NCI-H1436 (cell line): ENCODE measurements around the gene LIPC.

ENCODE experiments used
- DNase-seq: peaks from one replicate; lab custom pipeline; 2025; lab: John Stamatoyannopoulos, UW

The LIPC gene

DNA sequence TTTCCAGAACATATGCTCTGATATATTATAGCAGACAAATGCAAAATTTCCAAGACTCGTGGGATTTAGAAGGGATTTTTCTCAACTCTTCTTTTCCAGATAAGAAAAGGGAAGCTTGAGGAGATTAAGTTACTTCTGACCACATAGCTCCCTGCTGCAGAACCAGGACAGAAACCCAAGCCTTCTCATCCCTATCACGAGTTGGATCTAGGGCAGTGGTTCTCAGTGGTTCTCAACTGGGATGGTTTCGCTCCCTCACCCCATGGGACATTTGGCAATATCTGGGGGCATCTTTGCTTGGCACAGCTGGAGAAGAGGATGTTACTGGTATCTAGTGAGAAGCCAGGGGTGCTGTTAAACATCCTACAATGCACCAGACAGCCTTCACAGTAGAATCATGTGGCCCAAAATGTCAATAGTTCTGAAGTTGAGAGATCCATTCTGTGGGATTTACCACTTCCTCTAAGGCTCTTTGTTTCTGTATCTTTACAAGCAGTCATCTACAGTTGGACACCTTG lies 64.2 kb downstream of the LIPC start:
- no peak for DNase-seq

DNA sequence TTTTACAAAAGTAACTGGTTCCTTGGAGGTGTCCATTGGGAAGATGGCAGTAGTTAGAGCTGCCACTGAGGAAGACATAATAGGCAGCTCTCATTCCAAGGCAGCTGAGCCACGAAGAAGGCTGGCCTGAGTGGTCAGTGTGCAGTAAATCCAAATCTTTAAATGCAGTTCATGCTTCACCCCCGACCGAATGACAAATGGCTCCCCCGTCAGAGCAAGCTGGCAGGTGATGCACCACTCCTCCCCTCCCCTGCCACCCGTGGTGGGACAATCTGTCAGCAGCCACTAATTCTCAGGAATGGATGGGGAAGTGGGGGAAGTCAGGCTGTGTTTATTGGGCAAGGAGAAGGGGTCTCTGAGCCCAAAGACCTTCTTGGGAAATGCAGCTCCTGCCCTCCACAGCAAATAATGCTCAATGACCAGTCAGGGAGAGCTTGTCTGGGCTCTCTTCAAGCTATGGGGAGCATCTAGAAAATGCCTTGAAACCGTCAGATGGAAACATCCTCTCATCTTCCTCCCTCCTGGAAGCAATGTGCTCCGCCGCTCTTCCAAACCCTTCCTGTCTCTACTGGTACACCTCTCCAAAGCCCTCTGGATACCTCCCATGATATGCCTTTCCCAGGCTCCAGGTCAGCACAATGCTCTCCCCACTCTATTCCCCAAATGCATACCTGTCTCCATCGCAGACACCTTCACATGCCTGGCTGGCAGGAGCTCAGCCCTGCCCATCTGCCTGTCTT lies 65.4 kb downstream of the LIPC start:
- DNase-seq: no peak

- DNase-seq: no peak
These were observed 67.2 kb downstream of the LIPC start for GRCh38 chr15:58498821-58499580.

DNA sequence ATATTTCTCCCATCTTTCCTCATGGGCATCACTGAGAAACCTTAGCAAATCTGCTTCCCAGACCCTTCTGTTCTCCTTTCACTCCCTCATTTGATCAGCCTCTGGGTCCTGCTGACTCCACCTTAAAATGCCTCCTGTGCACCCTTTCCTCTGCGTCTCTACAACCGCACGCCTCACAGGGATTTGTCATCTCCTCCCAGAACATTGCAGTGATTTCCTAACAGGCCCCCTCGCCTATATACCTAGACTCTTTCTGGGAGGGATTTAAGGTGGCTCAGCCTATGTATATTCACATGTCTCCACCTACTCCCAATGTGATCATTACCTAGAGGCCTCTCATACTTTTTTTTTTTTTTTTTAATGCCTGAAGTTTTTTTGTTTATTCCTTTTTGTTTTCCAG lies 69.2 kb downstream of the LIPC start:
- DNase-seq: no peak

GRCh38 chr15:58501636-58502188 lies 69.9 kb downstream of the LIPC start:
- DNase-seq: no peak

GRCh38 chr15:58503139-58504027 lies 71.6 kb downstream of the LIPC start:
- DNase-seq: no peak

DNA sequence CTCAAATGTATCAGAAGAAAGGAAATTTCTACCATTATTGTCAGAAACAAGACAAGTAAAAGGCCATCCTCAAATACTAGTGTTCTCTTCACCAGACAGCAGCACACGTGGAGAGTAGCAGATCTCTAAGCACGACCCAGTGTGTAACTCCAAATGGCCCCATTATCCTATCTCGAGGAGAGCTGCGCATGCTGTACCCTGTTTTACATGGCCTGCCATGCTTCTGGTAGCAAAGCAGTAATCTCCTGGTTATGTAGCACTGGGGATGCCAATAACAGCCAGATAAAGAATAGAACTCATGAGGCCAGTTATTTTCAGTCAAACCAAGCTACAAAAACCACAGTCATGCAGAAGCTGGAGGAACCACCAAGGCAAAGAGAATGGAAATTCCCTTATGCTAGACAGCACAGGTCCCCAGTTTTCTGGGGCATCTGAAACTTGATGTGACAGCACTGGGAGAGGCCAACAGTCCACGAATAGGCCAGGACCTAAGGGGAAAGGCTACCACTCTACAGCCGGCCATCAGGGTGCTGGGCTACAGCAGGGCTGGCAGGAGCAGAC lies 73.0 kb downstream of the LIPC start:
- DNase-seq: no peak

GRCh38 chr15:58505581-58505980 lies 73.8 kb downstream of the LIPC start:
- DNase-seq: no peak

DNA sequence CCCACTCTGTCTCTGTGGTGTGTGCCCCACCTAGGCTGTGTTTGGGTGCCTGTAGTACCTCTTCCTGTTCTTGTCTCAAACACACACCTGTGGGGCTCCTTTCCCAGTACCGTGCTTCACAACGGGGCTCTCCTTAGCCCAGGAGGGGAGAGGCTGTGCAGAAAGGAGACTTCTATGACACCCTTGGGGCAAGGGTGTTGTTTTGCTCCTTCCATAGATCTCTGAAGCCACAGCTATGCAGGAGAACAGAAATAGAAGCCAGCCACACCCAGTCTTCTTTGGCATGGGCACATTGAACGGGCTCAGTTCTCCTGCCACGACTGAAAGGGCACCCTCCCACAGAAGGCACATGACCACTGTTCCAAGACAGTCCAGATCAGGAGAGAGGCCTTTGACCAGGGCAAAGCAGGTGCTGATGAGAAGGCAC lies 74.3 kb downstream of the LIPC start:
- DNase-seq: no peak

- DNase-seq: no peak
These were observed 75.2 kb downstream of the LIPC start for GRCh38 chr15:58506783-58507668.

DNA sequence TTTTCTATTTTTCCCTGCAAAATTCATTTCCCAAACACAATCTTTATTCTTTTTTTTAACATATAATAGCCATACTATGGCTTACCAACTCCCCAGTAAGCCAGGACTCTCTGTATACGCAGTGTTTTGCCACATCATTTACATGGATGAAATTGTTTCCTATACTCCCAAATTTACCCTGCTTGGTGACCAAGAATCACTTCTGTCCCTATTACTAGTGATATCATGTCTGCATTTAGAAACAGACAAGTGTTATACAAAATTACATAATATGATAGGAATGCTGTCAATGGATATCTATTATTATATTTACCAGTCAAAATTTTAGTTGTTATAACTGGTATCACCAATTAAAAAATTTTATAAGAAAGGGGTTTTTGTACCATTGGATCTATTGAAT lies 77.8 kb downstream of the LIPC start:
- DNase-seq: no peak

- no peak for DNase-seq
These were observed 79.2 kb downstream of the LIPC start for GRCh38 chr15:58510715-58511598.

- no peak for DNase-seq
These were observed 79.8 kb downstream of the LIPC start for GRCh38 chr15:58511599-58511987.

GRCh38 chr15:58512522-58512921 lies 80.7 kb downstream of the LIPC start:
- no peak for DNase-seq

GRCh38 chr15:58513008-58513407 lies 81.2 kb downstream of the LIPC start:
- DNase-seq: no peak

GRCh38 chr15:58513726-58514336 lies 82.0 kb downstream of the LIPC start:
- no peak for DNase-seq

- no peak for DNase-seq
These were observed 84.0 kb downstream of the LIPC start for GRCh38 chr15:58515807-58516206.

DNA sequence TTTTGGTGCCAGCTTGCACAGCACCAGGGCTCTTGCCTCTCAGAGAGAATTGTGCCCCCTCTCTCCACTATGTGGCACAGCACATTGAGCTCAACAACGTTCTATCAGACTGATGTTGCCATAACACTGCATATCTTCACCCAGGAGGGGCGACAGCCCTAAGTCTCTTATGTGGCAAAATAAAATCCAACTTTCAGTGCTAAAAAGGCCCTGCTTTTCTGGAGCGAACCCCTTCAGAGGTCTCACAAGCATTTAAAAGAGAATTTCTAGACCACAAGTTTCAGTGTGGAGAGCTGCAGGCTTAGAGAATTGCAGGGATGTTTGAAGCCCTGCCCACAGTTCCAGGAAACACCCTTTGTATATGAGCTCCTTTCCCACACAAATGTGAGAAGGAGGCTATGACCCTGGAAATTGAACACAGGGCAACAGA lies 85.5 kb downstream of the LIPC start:
- no peak for DNase-seq
